Measurements from ENCODE around the gene CLEC2D.
"Not testable (repeated sequence)": the region's sequence is repeated elsewhere in the genome, so short reads cannot be mapped to it uniquely, and the experiment has no call there.

DNA sequence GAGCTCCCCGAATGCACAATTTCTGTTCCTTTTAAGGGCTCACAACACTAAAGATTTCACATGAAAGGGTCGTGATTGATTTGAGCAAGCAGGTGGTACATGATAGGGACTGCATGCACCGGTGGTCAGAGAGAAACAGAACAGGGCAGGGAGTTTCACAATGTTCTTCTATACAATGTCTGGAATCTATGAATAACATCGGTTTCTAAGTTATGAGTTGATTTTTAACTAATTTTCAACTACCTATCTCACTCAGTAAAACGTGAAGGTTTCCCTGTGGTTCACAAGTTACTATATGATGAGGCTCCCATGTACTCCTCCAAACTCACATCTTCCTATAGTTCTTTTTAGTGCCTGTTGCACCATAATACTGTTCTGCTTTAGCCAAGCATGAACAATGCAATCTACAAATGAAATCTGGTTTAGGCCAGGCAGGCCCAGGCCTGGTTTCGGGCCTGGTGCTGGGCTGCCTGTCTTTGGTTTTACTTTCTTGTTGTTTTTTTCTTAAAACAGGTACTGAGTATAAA is 43.6 kb downstream of the CLEC2D start:
- TF ChIP-seq POLR2A (IDR thresholded peaks at IDR 0.05; ENCODE audit: low read depth, low read length); EZH2 (IDR thresholded peaks at IDR 0.05; ENCODE audit: borderline replicate concordance, low read depth, low read length, severe bottlenecking); POLR2AphosphoS5 (IDR thresholded peaks at IDR 0.05; ENCODE audit: insufficient read depth, low read depth, low read length); MYC (IDR thresholded peaks at IDR 0.05; ENCODE audit: low read depth, low read length); GATA2 (IDR thresholded peaks at IDR 0.05; ENCODE audit: insufficient read depth, insufficient read length, low read depth, low read length): not testable (repeated sequence)
- TF ChIP-seq, protein P1, sequence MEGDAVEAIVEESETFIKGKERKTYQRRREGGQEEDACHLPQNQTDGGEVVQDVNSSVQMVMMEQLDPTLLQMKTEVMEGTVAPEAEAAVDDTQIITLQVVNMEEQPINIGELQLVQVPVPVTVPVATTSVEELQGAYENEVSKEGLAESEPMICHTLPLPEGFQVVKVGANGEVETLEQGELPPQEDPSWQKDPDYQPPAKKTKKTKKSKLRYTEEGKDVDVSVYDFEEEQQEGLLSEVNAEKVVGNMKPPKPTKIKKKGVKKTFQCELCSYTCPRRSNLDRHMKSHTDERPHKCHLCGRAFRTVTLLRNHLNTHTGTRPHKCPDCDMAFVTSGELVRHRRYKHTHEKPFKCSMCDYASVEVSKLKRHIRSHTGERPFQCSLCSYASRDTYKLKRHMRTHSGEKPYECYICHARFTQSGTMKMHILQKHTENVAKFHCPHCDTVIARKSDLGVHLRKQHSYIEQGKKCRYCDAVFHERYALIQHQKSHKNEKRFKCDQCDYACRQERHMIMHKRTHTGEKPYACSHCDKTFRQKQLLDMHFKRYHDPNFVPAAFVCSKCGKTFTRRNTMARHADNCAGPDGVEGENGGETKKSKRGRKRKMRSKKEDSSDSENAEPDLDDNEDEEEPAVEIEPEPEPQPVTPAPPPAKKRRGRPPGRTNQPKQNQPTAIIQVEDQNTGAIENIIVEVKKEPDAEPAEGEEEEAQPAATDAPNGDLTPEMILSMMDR (IDR thresholded peaks at IDR 0.05; ENCODE audit: extremely low read depth in 1 of 2, insufficient read depth in 1 of 2, low read depth in 1 of 2, low read length in 2 of 2) = not testable (repeated sequence)
- TF ChIP-seq, protein P2, sequence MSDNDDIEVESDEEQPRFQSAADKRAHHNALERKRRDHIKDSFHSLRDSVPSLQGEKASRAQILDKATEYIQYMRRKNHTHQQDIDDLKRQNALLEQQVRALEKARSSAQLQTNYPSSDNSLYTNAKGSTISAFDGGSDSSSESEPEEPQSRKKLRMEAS (IDR thresholded peaks at IDR 0.05; ENCODE audit: insufficient read depth, insufficient read length) = not testable (repeated sequence)

Measured in endothelial cell of umbilical vein (primary cell).